SK-N-MC (cell line): ENCODE results near the gene STRADB.

Experiments
- EZH2 ChIP-seq: fragments of 200-600 bp; sonication (generic); IDR thresholded peaks from one replicate; pipeline ENCODE4 v1.6.1; 2017; ENCODE audit warnings: antibody characterized with exemption
- POLR2AphosphoS5 ChIP-seq: IDR thresholded peaks from 2 replicates; pipeline ENCODE4 v1.6.1; 2012; ENCODE audit warnings: mild to moderate bottlenecking, low read depth, low read length, borderline replicate concordance

DNA sequence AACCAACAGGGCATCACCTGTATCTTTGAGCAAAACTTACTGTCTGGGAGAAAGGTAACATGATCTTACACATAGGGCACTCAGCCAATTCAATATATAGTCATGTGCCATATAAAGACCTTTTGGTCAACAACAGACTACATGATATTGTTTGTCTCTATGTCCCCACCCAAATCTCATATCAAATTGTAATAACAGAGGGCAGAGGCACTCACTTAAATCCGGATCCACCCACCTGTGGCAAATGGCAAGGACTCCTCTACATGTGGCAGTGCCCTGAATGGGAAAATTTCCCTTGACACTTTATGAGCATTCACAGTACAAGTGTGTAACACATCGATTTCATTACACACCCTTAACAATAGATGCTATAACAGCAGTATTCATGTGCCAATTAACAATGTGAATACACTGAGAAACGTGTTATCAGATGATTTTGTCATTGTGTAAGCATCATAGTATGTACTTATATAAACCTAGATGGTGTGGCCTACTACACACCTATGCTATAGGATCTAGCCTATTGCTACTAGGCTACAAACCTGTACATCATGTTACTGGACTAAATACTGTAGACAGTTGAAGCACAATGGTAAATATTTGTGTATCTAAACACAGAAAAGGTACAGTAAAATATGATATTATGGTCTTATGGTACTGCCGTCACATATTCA lies 64.2 kb downstream of the STRADB start:
- TF ChIP-seq EZH2 (no peak), POLR2AphosphoS5 (no peak)
